HUDEP-2 (cell line): ENCODE data around the gene PRAMEF25.
"Not testable (repeated sequence)": the region's sequence is repeated elsewhere in the genome, so short reads cannot be mapped to it uniquely, and the experiment has no call there.

Experiments used
- DNase-seq, 76 experiments: peaks; one replicate each; lab custom pipeline; 2025; ENCODE audit not compliant: unreplicated experiment in 76 of 76; lab: John Stamatoyannopoulos, UW

The PRAMEF25 gene

GRCh38 chr1:13070474-13070873 lies at the start of gene PRAMEF25:
TSS of gene PRAMEF25 (plus strand) at chr1:13070774. CDS start at chr1:13073694, 2,920 bp downstream.
- not testable (repeated sequence) for DNase-seq

- not testable (repeated sequence) for DNase-seq
These were observed 14.1 kb upstream of the PRAMEF25 start, which contains the start of gene PRAMEF27 for GRCh38 chr1:13056475-13056874. TSS of gene PRAMEF27 (minus strand) at chr1:13056575. CDS start at chr1:13053659, 2,916 bp downstream.

- DNase-seq, result not testable (repeated sequence)
These were observed 46.2 kb downstream of the PRAMEF25 start, which contains the start of gene HNRNPCL2 for GRCh38 chr1:13116754-13117153. TSS of gene HNRNPCL2 (minus strand) at chr1:13116854. CDS start at chr1:13116400, 454 bp downstream.
